MCF 10A (cell line): ENCODE results near the gene DUXB. TPM values are rescaled to one million over a fixed set of nuclear protein-coding genes. Genes with fewer than 3 reads are reported as not detected.

ENCODE experiments used
- BruUV-seq: library from RNA; stranded (reverse); fragments of 400-500 nt; replicated peaks from 2 replicates; lab custom pipeline; 2021; lab: Mats Ljungman, UMichigan
- CTCF ChIA-PET: fragments of 300-600 bp; sonication (Branson Sonifier 250); formaldehyde crosslinking; extraction: SDS; loops from one replicate; lab custom pipeline; 2021; ENCODE audit warnings: antibody characterized with exemption, inconsistent platforms; lab: Yijun Ruan, JAX
- POLR2A ChIA-PET: fragments of 300-600, 350-650 bp; sonication (Branson Sonifier 250); formaldehyde crosslinking; extraction: SDS; loops from one replicate; lab custom pipeline; 2020; ENCODE audit warnings: antibody characterized with exemption, inconsistent platforms; lab: Yijun Ruan, JAX
- DNase-seq: peaks from one replicate; pipeline ENCODE4 v3.0.0-alpha.2; 2018; ENCODE audit not compliant: unreplicated experiment
- H3K27ac Mint-ChIP-seq: one replicate; pipeline ENCODE4 v1.8.0; 2022; ENCODE audit warnings: mild to moderate bottlenecking, low read depth, mixed read lengths; ENCODE audit not compliant: unreplicated experiment
- H3K27me3 Mint-ChIP-seq: one replicate; pipeline ENCODE4 v1.8.0; 2022; ENCODE audit warnings: mixed read lengths; ENCODE audit not compliant: insufficient read depth, unreplicated experiment
- H3K36me3 Mint-ChIP-seq: one replicate; pipeline ENCODE4 v1.8.0; 2022; ENCODE audit warnings: mild to moderate bottlenecking, moderate library complexity, mixed read lengths; ENCODE audit not compliant: insufficient read depth, unreplicated experiment
- H3K4me1 Mint-ChIP-seq: one replicate; pipeline ENCODE4 v1.8.0; 2022; ENCODE audit warnings: mixed read lengths; ENCODE audit not compliant: insufficient read depth, unreplicated experiment
- H3K4me3 Mint-ChIP-seq: one replicate; pipeline ENCODE4 v1.8.0; 2022; ENCODE audit warnings: mild to moderate bottlenecking, moderate library complexity, mixed read lengths; ENCODE audit not compliant: unreplicated experiment
- H3K9me3 Mint-ChIP-seq: one replicate; pipeline ENCODE4 v1.8.0; 2022; ENCODE audit warnings: mixed read lengths; ENCODE audit not compliant: unreplicated experiment
- intact Hi-C: fragments of 100-400 bp; cut with micrococcal nuclease; formaldehyde crosslinking; loops from 2 replicates; pipeline ENCODE4 v1.14.1; 2022
- total RNA-seq: library from RNA; stranded (reverse); gene quantifications from 2 replicates; pipeline ENCODE4 v1.2.3, GENCODE V29; 2022
- TF ChIP-seq, protein P1 (sequence below): fragments of 200-600 bp; IDR thresholded peaks from one replicate; pipeline ENCODE4 v1.8.0; 2022; ENCODE audit warnings: antibody characterized with exemption, mild to moderate bottlenecking; ENCODE audit not compliant: unreplicated experiment

Gene DUXB
- total RNA-seq, 1 experiment from 2014 or later = not detected

DNA sequence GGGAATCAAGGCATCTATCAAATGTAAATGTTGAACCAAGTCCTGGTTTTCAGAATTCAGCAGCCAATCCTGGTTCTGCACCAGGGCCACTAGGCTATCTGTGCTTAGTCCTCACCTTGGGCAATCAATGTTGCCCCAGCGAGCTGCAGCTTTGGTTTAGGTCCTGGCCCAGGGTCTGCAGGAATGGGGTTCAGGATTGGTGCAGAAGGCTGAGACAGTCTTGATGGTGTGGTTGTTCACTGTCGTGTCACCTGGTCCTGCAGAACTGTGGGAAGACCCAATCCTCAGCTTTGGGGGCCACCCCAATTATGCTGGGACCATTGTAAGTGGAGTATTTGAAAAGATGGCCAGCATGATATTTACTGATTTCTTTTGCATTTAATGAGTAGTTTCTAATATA is 43.1 kb downstream of the DUXB start:
- no peaks in the 10 kb centered on the region for H3K27me3 Mint-ChIP-seq
- ChIA-PET CTCF (no interaction called here), POLR2A (interaction anchor here (1.2 to 3.4 kb wide), 2 partner anchors 10 to 11 kb away, joined by 3 to 16 read pairs; partner anchors contain the start of genes KARS1 and TERF2IP)
- BruUV-seq = no TSS peak
- DNase-seq = no peak
- intact Hi-C loops = no loop called here
- no peak overlapping the region for H3K4me3 Mint-ChIP-seq
- H3K9me3 Mint-ChIP-seq = no peaks in the 10 kb centered on the region
- H3K36me3 Mint-ChIP-seq = peaks cover 61% of the 10 kb centered on the region
- TF ChIP-seq, protein P1, sequence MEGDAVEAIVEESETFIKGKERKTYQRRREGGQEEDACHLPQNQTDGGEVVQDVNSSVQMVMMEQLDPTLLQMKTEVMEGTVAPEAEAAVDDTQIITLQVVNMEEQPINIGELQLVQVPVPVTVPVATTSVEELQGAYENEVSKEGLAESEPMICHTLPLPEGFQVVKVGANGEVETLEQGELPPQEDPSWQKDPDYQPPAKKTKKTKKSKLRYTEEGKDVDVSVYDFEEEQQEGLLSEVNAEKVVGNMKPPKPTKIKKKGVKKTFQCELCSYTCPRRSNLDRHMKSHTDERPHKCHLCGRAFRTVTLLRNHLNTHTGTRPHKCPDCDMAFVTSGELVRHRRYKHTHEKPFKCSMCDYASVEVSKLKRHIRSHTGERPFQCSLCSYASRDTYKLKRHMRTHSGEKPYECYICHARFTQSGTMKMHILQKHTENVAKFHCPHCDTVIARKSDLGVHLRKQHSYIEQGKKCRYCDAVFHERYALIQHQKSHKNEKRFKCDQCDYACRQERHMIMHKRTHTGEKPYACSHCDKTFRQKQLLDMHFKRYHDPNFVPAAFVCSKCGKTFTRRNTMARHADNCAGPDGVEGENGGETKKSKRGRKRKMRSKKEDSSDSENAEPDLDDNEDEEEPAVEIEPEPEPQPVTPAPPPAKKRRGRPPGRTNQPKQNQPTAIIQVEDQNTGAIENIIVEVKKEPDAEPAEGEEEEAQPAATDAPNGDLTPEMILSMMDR = no peak
- no peak overlapping the region for H3K27ac Mint-ChIP-seq
- peaks cover 20% of the 10 kb centered on the region for H3K4me1 Mint-ChIP-seq

DNA sequence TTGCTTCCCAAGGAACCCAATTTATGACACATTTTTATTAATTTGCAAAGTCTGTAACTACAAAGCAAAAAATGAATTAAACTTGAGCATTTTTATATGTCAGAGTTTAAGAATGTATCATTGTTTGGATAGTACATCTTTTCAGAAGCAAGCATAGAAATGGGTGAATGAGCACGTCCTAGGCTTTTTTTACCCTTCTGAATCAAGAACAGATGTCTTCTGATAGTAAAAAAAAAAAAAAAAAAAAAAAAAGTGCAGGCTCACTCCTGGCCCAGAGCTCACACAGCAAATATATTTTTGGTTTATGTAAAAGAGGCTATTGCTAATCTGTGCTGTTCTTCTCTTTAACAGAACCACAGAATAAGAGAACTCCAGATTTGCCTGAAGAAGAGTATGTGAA is 47.3 kb downstream of the DUXB start:
- Mint-ChIP-seq H3K27ac (no peak overlapping the region), H3K9me3 (no peaks in the 10 kb centered on the region), H3K4me3 (no peak overlapping the region), H3K36me3 (peaks cover 72% of the 10 kb centered on the region), H3K27me3 (no peaks in the 10 kb centered on the region), H3K4me1 (peaks cover 49% of the 10 kb centered on the region)
- POLR2A ChIA-PET = interaction anchor here (0.6 kb wide), 1 partner anchor 110 kb away, joined by 3 read pairs; no protein-coding TSS in a partner anchor
- TF ChIP-seq, protein P1 = no peak
- intact Hi-C loops = no loop called here
- CTCF ChIA-PET = no interaction called here
- DNase-seq = no peak
- no TSS peak for BruUV-seq

GRCh38 chr16:75648265-75649076 is 52.8 kb downstream of the DUXB start:
- intact Hi-C loops = loop anchor here (1.0 to 2.0 kb wide), 2 partner anchors 106 to 116 kb away; no protein-coding TSS in a partner anchor
- peak overlapping the region; percentile 98 for H3K27ac Mint-ChIP-seq
- H3K36me3 Mint-ChIP-seq = peaks cover 50% of the 10 kb centered on the region
- H3K27me3 Mint-ChIP-seq = no peaks in the 10 kb centered on the region
- peak; percentile 76 for DNase-seq
- TF ChIP-seq, protein P1 = no peak
- peak overlapping the region; percentile 76 for H3K4me3 Mint-ChIP-seq
- no peaks in the 10 kb centered on the region for H3K9me3 Mint-ChIP-seq
- ChIA-PET CTCF (interaction anchor here (0.6 to 10.6 kb wide), 9 partner anchors 12 to 1524 kb away, joined by 3 to 67 read pairs (median 4); no protein-coding TSS in a partner anchor), POLR2A (interaction anchor here (0.5 to 5.7 kb wide), 38 partner anchors 9 to 1523 kb away, joined by 3 to 76 read pairs (median 4); partner anchors contain the start of genes ADAT1, CFDP1, CPHXL2 and GABARAPL2)
- peaks cover 38% of the 10 kb centered on the region for H3K4me1 Mint-ChIP-seq
- BruUV-seq = no TSS peak
